ENCODE data around the gene ANK2. TPM values are rescaled to one million over a fixed set of nuclear protein-coding genes. Genes with fewer than 3 reads are reported as not detected.

ANK2 gene
- total RNA-seq, 1 experiment from 2014 or later: 5.5 TPM

GRCh38 chr4:113179091-113179490 lies 129.6 kb downstream of the ANK2 start:
- ATAC-seq (no peak), DNase-seq (ENCODE audit: low read depth, low spot score) (no peak)
- Histone ChIP-seq H3K27ac (ENCODE audit: low read length) (no peak overlapping the region), H3K27me3 (ENCODE audit: control insufficient read depth, insufficient read depth, low read length) (no peaks in the 10 kb centered on the region), H3K4me1 (ENCODE audit: control insufficient read depth, insufficient read depth, low read length) (no peaks in the 10 kb centered on the region), H3K36me3 (ENCODE audit: control insufficient read depth, insufficient read depth, low read length) (no peaks in the 10 kb centered on the region), H3K4me3 (ENCODE audit: low read depth in 2 of 2, low read length in 2 of 2) (no peak overlapping the region), H3K9me3 (ENCODE audit: control insufficient read depth, insufficient read depth, low read depth, low read length) (no peaks in the 10 kb centered on the region)
- in situ Hi-C loops (cut with HindIII; ENCODE audit: low pct_unique_long_range_greater_than_20kb, low sequenced_read_pairs): no loop called here
- TF ChIP-seq TCF7L2 (IDR thresholded peaks at IDR 0.05; ENCODE audit: low read depth, low read length) (no peak), SIN3A (IDR thresholded peaks at IDR 0.05; ENCODE audit: borderline replicate concordance, insufficient read depth, low read depth, low read length) (no peak), POLR2AphosphoS5 (IDR thresholded peaks at IDR 0.05; ENCODE audit: low read depth, low read length) (no peak)
- TF ChIP-seq, protein P1, sequence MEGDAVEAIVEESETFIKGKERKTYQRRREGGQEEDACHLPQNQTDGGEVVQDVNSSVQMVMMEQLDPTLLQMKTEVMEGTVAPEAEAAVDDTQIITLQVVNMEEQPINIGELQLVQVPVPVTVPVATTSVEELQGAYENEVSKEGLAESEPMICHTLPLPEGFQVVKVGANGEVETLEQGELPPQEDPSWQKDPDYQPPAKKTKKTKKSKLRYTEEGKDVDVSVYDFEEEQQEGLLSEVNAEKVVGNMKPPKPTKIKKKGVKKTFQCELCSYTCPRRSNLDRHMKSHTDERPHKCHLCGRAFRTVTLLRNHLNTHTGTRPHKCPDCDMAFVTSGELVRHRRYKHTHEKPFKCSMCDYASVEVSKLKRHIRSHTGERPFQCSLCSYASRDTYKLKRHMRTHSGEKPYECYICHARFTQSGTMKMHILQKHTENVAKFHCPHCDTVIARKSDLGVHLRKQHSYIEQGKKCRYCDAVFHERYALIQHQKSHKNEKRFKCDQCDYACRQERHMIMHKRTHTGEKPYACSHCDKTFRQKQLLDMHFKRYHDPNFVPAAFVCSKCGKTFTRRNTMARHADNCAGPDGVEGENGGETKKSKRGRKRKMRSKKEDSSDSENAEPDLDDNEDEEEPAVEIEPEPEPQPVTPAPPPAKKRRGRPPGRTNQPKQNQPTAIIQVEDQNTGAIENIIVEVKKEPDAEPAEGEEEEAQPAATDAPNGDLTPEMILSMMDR (IDR thresholded peaks at IDR 0.05): no peak
- no TSS peak for BruUV-seq (replicated peaks)
- CTCF ChIA-PET: no interaction called here
- POLR2A ChIA-PET: no interaction called here
- intact Hi-C loops (cut with micrococcal nuclease; ENCODE audit: unreplicated experiment): no loop called here

DNA sequence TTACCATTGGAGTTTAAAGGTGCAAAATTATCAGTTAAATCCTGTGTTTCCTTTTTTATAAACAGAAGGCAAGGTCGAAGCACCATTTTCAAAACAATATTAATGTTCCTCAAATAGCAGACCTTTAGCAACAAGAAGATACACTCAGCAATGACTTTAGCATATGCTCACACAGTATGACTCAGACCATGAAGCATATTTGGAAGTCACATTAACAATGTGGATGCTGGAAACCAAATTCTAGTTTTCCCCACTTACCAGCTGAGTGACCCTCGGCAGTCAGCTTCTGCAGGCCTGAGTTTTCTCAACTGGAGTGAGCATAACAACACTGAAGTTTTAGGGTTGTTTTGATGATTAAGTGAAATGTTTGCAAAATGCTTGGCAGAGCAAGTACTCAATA lies 130.5 kb downstream of the ANK2 start:
- DNase-seq (ENCODE audit: low read depth, low spot score): no peak
- no TSS peak for BruUV-seq (replicated peaks)
- CTCF ChIA-PET: no interaction called here
- no peak overlapping the region for H3K27ac ChIP-seq (ENCODE audit: low read length)
- POLR2A ChIA-PET: no interaction called here
- H3K9me3 ChIP-seq (ENCODE audit: control insufficient read depth, insufficient read depth, low read depth, low read length): no peaks in the 10 kb centered on the region
- no peaks in the 10 kb centered on the region for H3K27me3 ChIP-seq (ENCODE audit: control insufficient read depth, insufficient read depth, low read length)
- ATAC-seq: no peak
- no peak overlapping the region for H3K4me3 ChIP-seq (ENCODE audit: low read depth in 2 of 2, low read length in 2 of 2)
- in situ Hi-C loops (cut with HindIII; ENCODE audit: low pct_unique_long_range_greater_than_20kb, low sequenced_read_pairs): no loop called here
- no peaks in the 10 kb centered on the region for H3K36me3 ChIP-seq (ENCODE audit: control insufficient read depth, insufficient read depth, low read length)
- H3K4me1 ChIP-seq (ENCODE audit: control insufficient read depth, insufficient read depth, low read length): no peaks in the 10 kb centered on the region
- intact Hi-C loops (cut with micrococcal nuclease; ENCODE audit: unreplicated experiment): no loop called here
- TF ChIP-seq SIN3A (IDR thresholded peaks at IDR 0.05; ENCODE audit: borderline replicate concordance, insufficient read depth, low read depth, low read length) (no peak), TCF7L2 (IDR thresholded peaks at IDR 0.05; ENCODE audit: low read depth, low read length) (no peak), REST (IDR thresholded peaks at IDR 0.05; ENCODE audit: insufficient read depth in 1 of 2, low read depth in 2 of 2, low read length in 1 of 2) (no peak), POLR2AphosphoS5 (IDR thresholded peaks at IDR 0.05; ENCODE audit: low read depth, low read length) (no peak)
- TF ChIP-seq, protein P1 (IDR thresholded peaks at IDR 0.05): no peak

Measured in Panc1 (cell line).